ENCODE results near the gene GMDS.

The GMDS gene

DNA sequence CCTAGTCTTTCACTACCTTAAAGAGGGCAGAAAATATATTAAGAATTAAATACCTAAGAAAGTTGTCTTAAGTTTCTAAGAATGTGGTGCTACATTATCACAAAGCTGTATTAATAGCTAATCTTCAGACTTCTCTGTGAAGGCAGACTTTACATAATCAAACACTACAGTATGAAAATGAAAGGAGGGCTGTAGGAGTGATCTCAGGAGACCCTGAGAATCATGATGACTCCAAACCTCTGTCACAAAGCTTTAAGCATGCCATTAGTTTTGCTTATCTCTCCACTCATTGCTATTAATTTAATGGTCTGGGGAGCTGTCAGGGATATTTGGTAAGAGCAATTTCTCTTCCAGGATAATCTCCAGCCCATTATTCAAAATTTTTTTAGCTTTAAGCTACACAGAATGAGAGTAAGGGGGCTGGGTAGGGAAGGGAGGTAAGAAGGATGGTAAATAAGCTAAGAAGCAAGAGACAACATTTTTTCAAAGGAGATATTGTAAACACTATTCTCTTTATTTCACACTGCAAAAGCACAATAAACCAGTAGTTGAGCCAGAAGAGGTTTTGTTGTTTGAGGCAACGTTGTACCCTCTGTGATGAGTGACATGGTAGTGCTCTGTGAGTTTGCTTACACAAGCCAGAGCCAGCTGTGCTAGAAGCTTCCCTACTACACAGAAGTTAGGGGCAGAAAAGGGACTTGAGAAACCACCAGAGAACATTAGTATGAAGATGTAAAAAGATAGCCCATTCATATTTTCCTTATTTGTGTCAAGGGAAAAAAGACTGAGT, 258.8 kb downstream of the GMDS start:
- H3K4me3 ChIP-seq (ENCODE audit: low read depth, low read length): no peak overlapping the region
- TF ChIP-seq, protein P1, sequence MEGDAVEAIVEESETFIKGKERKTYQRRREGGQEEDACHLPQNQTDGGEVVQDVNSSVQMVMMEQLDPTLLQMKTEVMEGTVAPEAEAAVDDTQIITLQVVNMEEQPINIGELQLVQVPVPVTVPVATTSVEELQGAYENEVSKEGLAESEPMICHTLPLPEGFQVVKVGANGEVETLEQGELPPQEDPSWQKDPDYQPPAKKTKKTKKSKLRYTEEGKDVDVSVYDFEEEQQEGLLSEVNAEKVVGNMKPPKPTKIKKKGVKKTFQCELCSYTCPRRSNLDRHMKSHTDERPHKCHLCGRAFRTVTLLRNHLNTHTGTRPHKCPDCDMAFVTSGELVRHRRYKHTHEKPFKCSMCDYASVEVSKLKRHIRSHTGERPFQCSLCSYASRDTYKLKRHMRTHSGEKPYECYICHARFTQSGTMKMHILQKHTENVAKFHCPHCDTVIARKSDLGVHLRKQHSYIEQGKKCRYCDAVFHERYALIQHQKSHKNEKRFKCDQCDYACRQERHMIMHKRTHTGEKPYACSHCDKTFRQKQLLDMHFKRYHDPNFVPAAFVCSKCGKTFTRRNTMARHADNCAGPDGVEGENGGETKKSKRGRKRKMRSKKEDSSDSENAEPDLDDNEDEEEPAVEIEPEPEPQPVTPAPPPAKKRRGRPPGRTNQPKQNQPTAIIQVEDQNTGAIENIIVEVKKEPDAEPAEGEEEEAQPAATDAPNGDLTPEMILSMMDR (IDR thresholded peaks at IDR 0.05; ENCODE audit: low read depth, low read length): no peak
- peak; percentile 31 for DNase-seq (ENCODE audit: low read depth, low spot score)
- in situ Hi-C loops (cut with HindIII; ENCODE audit: low sequenced_read_pairs): no loop called here

DNA sequence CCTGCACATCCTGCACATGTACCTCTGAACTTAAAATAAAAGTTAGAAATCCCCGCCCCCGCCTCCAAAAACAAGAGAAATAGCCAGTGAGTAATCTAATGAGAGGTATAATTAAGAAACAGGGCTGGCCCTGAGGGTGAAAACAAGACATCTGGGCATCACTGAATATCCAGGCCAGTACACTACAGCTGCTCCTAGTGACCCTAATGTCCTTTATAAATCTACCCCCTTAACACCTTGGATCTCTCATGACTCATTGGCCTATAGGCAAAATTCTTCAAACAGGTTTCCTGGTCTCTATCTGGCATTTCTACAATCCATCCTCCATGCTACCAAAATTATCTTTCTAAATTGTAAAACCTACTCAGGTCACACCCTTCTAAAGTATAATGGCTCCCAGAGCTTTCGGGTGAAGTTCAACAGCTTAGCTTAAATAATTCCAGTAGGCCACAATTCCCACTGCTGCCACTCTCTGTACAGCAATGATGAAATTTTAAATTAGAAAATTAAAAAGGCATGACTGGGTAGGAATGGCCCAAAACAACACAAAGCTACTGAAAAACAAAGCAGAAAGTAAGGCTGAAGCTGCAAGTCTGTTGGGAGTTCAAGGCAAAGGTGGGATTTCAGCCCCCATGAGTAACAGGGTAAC, 260.9 kb downstream of the GMDS start:
- DNase-seq (ENCODE audit: low read depth, low spot score): no peak
- H3K4me3 ChIP-seq (ENCODE audit: low read depth, low read length): no peak overlapping the region
- TF ChIP-seq, protein P1 (IDR thresholded peaks at IDR 0.05; ENCODE audit: low read depth, low read length): no peak
- in situ Hi-C loops (cut with HindIII; ENCODE audit: low sequenced_read_pairs): no loop called here

DNA sequence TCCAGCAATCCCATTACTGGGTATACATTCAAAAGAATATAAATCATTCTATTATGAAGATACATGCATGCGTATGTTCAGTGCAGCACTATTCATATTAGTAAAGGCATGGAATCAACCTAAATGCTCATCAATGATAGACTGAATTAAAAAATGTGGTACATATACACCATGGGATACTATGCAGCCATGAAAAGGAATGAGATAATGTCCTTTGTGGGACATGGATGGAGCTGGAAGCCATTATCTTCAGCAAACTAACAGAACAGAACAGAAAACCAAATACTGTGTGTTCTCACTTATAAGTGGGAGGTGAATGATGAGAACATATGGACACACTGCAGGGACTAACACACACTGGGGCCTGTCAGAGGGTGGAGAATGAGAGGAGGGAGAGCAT, 261.6 kb downstream of the GMDS start:
- TF ChIP-seq, protein P1 (IDR thresholded peaks at IDR 0.05; ENCODE audit: low read depth, low read length): no peak
- no peak overlapping the region for H3K4me3 ChIP-seq (ENCODE audit: low read depth, low read length)

DNA sequence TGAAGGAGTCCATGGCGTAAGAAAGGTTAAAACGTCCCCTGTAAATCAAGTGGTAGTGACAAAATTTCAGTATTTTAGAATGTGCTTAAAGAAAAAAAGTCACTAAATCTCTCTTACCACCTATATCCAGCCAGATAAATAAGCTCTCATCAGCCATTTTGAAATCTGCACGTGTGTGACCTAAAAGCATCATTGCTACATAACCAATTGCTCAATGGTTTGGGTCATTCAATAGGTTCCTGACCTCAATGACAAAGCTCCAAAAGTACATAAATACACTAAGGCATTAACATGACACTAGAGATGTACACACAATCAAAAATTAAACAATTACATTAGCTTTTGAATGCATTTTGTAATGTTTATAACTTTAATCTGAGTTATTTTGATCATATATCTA, 272.4 kb downstream of the GMDS start:
- no peak overlapping the region for H3K4me3 ChIP-seq (ENCODE audit: low read depth, low read length)
- TF ChIP-seq, protein P1 (IDR thresholded peaks at IDR 0.05; ENCODE audit: low read depth, low read length): no peak
- in situ Hi-C loops (cut with HindIII; ENCODE audit: low sequenced_read_pairs): no loop called here
- DNase-seq (ENCODE audit: low read depth, low spot score): no peak

More for the DNA sequence above, 261.6 kb downstream of the GMDS start:
- DNase-seq (ENCODE audit: low read depth, low spot score): no peak
- in situ Hi-C loops (cut with HindIII; ENCODE audit: low sequenced_read_pairs): no loop called here

DNA sequence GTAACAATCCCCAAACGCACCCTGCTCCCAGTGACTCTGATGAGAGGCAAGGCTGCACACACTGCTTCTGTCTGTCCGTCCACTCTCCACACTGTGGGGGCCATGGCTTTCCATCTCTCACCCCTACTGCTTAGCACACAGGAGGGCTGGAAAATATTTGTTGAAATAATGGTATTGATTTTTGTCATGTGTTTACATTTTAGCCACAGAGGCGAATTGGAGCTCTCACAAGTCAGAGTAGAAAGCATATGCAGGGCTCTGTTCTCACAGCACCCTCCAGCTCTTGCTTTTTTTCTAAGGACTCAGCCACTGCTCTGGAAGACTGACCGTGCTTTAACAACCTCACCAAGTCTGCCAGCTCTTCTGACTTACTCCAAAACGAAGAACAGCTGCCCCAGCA, 273.8 kb downstream of the GMDS start:
- in situ Hi-C loops (cut with HindIII; ENCODE audit: low sequenced_read_pairs): no loop called here
- TF ChIP-seq, protein P1 (IDR thresholded peaks at IDR 0.05; ENCODE audit: low read depth, low read length): no peak

DNA sequence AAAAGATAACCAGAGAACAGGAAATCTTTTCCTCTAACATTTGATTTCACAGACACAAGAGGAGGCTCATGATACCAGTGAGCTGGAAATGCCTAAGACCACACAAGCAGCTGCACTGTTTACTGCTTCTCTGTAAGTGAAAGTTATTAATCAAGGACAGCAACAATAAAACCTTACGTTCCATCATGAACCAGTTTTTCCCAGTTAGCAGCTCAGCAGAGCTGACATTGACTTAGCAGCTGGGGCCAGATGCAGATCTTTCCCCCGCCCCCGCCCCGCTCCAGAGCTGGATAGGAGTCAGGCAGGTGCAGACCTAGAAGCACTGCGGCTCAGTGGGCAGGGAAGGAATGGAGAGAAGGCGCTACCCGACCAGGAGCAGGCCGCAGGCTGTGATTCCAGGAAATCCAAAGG, 275.2 kb downstream of the GMDS start:
- no peak overlapping the region for H3K4me3 ChIP-seq (ENCODE audit: low read depth, low read length)
- in situ Hi-C loops (cut with HindIII; ENCODE audit: low sequenced_read_pairs): no loop called here
- DNase-seq (ENCODE audit: low read depth, low spot score): no peak
- TF ChIP-seq, protein P1 (IDR thresholded peaks at IDR 0.05; ENCODE audit: low read depth, low read length): no peak

More for the DNA sequence above, 273.8 kb downstream of the GMDS start:
- no peak overlapping the region for H3K4me3 ChIP-seq (ENCODE audit: low read depth, low read length)
- DNase-seq (ENCODE audit: low read depth, low spot score): no peak
